ENCODE measurements around the gene TH. TPM values are rescaled to one million over a fixed set of nuclear protein-coding genes. Genes with fewer than 3 reads are reported as not detected.
A peak's percentile ranks its signal among the peaks of the same experiment; 100 is the strongest.

The TH gene
- total and polyA plus RNA-seq, 9 of the 15 experiments (the other 6 are each of a cell fraction or from before 2014, with no cell fraction given), result not detected

GRCh38 chr11:2215230-2215560 lies 43.6 kb upstream of the TH start:
- ChIA-PET CTCF (ENCODE audit: low intra/inter-chr PET ratio) (no interaction called here), POLR2A (no interaction called here)
- Histone ChIP-seq H4K20me1 (replicated peaks; ENCODE audit: control insufficient read depth, insufficient read depth, low read length) (peaks cover 10% of the 10 kb centered on the region), H3K4me3 (no peak overlapping the region), H3K9me1 (ENCODE audit: control insufficient read depth, insufficient read depth, low read length) (no peaks in the 10 kb centered on the region), H3K4me1 (replicated peaks in 1 of 2; ENCODE audit: control insufficient read depth in 2 of 2, insufficient read depth in 2 of 2, low read length in 2 of 2) (peaks cover 0 to 35% of the 10 kb centered on the region in 2 experiments; a peak in 2 of 5 replicates), H3K4me2 (ENCODE audit: insufficient read depth, low read length) (no peak overlapping the region), H3K27me3 (ENCODE audit: control insufficient read depth in 2 of 2, insufficient read depth in 2 of 2, low read length in 2 of 2) (peaks cover 18 to 70% of the 10 kb centered on the region in 2 experiments; a peak in 4 of 5 replicates), H3K79me2 (ENCODE audit: control insufficient read depth, insufficient read depth, low read length) (no peaks in the 10 kb centered on the region), H3K9me3 (replicated peaks; ENCODE audit: control insufficient read depth, insufficient read depth, low read depth, low read length) (no peaks in the 10 kb centered on the region), H3K9ac (ENCODE audit: insufficient read depth in 1 of 2, low read depth in 2 of 2, low read length in 2 of 2) (no peak overlapping the region), H2AFZ (ENCODE audit: low read depth, low read length) (no peak overlapping the region), H3K36me3 (ENCODE audit: control insufficient read depth, insufficient read depth, low read length) (no peaks in the 10 kb centered on the region), H3K27ac (ENCODE audit: extremely low read depth, low read depth, low read length) (no peak overlapping the region)
- TF ChIP-seq RBM14 (IDR thresholded peaks at IDR 0.05; ENCODE audit: borderline replicate concordance, insufficient read depth, low read depth, low read length) (no peak), NFYB (IDR thresholded peaks at IDR 0.05; ENCODE audit: extremely low read depth, insufficient read length) (no peak), SMARCC2 (IDR thresholded peaks at IDR 0.05; ENCODE audit: low read depth) (no peak), CBFA2T2 (conservative IDR thresholded peaks at IDR 0.05) (no peak), ZBTB33 (CRISPR knock-in tag; IDR thresholded peaks at IDR 0.05) (no peak), JUN (IDR thresholded peaks at IDR 0.05; ENCODE audit: borderline replicate concordance, low read depth, low read length) (no peak), JUN (CRISPR knock-in tag; IDR thresholded peaks at IDR 0.05; ENCODE audit: borderline replicate concordance) (no peak), ADNP (tag; IDR thresholded peaks at IDR 0.05) (no peak)
- WGBS (ENCODE audit: insufficient coverage, low coverage, missing lambda C conversion rate), result 4% methylated on average over 5 of the region's 5 CpGs
- intact Hi-C loops (cut with micrococcal nuclease), result no loop called here
- FAIRE-seq (no peak), ATAC-seq (no peak), DNase-seq (ENCODE audit: extremely low read depth in 1 of 4, low spot score in 3 of 4) (peak in 1 of 4 experiments; percentile 4)
- in situ Hi-C loops (cut with MboI), result no loop called here
- no TSS peak for BruUV-seq (replicated peaks)

Measured in K562 (cell line).